22Rv1 (cell line): ENCODE results near the gene CANX.

Experiments used
- ZFX ChIP-seq: fragments of 450-650 bp; IDR thresholded peaks from 2 replicates; pipeline ENCODE4 v1.6.1; 2017; ENCODE audit warnings: antibody characterized with exemption, borderline replicate concordance
- TF ChIP-seq, protein P1 (sequence below): fragments of 450-650 bp; IDR thresholded peaks from 2 replicates; pipeline ENCODE4 v1.5.1; 2017; ENCODE audit warnings: mild to moderate bottlenecking

DNA sequence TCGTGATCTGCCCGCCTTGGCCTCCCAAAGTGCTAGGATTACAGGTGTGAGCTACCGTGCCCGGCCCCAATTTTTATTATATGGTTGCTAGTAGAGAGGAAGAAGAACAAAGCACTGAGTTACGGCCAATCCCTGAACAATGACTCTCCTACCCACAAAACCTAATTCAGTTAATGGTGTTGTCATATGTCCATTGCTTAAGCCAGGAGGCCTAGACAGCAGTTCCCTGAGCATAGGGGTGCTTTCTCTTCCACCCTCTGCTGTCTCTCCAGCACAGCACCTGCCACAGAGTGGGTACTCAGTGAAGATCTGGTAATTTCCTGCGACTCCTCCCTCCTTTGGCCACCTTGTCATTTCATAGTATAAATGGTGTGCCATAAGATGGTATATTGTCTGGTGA lies 73.6 kb downstream of the CANX start:
- TF ChIP-seq, protein P1, sequence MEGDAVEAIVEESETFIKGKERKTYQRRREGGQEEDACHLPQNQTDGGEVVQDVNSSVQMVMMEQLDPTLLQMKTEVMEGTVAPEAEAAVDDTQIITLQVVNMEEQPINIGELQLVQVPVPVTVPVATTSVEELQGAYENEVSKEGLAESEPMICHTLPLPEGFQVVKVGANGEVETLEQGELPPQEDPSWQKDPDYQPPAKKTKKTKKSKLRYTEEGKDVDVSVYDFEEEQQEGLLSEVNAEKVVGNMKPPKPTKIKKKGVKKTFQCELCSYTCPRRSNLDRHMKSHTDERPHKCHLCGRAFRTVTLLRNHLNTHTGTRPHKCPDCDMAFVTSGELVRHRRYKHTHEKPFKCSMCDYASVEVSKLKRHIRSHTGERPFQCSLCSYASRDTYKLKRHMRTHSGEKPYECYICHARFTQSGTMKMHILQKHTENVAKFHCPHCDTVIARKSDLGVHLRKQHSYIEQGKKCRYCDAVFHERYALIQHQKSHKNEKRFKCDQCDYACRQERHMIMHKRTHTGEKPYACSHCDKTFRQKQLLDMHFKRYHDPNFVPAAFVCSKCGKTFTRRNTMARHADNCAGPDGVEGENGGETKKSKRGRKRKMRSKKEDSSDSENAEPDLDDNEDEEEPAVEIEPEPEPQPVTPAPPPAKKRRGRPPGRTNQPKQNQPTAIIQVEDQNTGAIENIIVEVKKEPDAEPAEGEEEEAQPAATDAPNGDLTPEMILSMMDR: no peak
- TF ChIP-seq ZFX: no peak
